ACC112 (cell line): ENCODE results near the gene RASSF6.

Experiments
- H2AFZ ChIP-seq: fragments of 200-600 bp; sonication (generic); one replicate; pipeline ENCODE4 v1.6.0; 2017; ENCODE audit warnings: antibody characterized with exemption, low read length; ENCODE audit not compliant: unreplicated experiment
- H3K27ac ChIP-seq: fragments of 200-600 bp; sonication (generic); 2 replicates; pipeline ENCODE4 v1.5.1; 2014; ENCODE audit warnings: low read depth, mild to moderate bottlenecking, antibody characterized with exemption, low read length, moderate library complexity
- H3K27me3 ChIP-seq: fragments of 200-600 bp; sonication (generic); 2 replicates; pipeline ENCODE4 v1.6.1; 2014; ENCODE audit warnings: mild to moderate bottlenecking, antibody characterized with exemption, low read length, moderate library complexity, mixed read lengths; ENCODE audit not compliant: insufficient read depth
- H3K36me3 ChIP-seq: fragments of 200-600 bp; sonication (generic); 2 replicates; pipeline ENCODE4 v1.6.1; 2016; ENCODE audit warnings: mild to moderate bottlenecking, antibody characterized with exemption, low read length, moderate library complexity, mixed read lengths; ENCODE audit not compliant: insufficient read depth
- H3K4me1 ChIP-seq: fragments of 200-600 bp; sonication (generic); one replicate; pipeline ENCODE4 v1.6.1; 2016; ENCODE audit warnings: low read length, mixed read lengths; ENCODE audit not compliant: insufficient read depth, unreplicated experiment, control insufficient read depth
- H3K4me3 ChIP-seq: fragments of 200-600 bp; sonication (generic); 2 replicates; pipeline ENCODE4 v1.5.1; 2014; ENCODE audit warnings: mild to moderate bottlenecking, low read depth, low read length
- H3K79me2 ChIP-seq: fragments of 200-600 bp; sonication (generic); one replicate; pipeline ENCODE4 v1.6.0; 2016; ENCODE audit warnings: low read length; ENCODE audit not compliant: control insufficient read depth, unreplicated experiment, insufficient read depth

Gene RASSF6

DNA sequence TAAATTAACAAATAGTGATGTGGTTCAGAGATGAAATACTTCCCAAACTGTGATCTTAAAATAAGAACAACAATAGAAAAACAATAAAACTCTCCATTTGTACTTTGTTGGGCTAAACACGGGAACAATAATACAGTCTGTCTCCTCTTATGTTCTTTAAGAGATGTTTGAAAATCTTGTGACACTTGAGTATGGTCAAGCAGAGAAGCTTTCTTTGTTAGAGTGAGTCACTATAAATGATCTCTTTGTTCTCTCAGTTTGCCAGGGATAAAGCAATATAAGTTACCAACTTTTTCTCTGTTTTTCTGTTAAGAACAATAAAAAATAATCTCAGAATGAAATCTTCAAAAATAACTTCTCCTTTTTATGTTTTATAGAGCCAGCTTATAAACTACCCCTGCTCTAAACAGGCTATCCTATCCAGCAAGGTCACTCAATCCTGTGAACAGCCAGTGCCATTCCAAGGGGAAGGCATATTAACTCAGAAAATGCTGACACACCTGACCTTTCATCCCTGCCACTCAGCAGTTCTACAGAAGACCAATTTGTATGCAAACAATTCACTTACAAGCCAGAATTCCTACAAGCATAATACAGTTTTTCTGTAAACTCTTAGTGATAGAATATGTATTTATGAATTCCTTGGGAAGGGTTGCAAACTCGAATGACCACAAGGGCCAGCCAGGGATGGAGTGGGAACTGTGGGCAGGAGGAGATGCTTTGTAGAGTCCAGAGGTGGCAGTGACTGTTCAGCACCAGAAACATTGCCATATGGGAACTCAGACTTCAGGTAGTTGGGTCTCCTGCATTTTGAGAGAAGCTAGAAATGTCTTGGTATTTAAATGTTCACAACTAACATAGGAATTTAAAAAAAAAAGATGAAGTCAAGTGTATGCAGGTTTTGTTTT lies 86.5 kb downstream of the RASSF6 start:
- Histone ChIP-seq H2AFZ (no peak overlapping the region), H3K27ac (no peak overlapping the region), H3K79me2 (no peaks in the 10 kb centered on the region), H3K4me3 (no peak overlapping the region), H3K27me3 (no peaks in the 10 kb centered on the region), H3K4me1 (peaks cover 4% of the 10 kb centered on the region), H3K36me3 (no peaks in the 10 kb centered on the region)

DNA sequence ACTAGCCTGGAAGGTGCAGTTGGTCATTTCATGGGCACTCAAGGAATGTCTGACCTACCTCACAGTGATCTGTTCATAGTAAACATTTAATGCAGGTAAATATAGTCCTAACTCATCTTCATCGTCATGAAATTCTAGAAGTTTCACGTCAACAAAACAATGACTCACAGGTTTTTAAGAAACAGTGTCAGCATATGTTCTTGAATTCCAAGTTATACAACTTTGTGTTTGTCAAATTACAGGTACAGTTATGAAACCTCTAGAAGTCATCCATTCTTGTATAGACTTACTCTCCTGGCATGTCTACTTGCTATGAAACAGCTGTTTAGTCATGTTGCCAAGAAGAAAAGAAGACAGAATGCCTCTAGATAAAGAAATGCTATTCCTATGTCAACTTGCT lies 92.1 kb downstream of the RASSF6 start:
- Histone ChIP-seq H3K79me2 (no peaks in the 10 kb centered on the region), H3K36me3 (no peaks in the 10 kb centered on the region), H3K4me1 (no peaks in the 10 kb centered on the region), H3K27ac (no peak overlapping the region), H3K27me3 (no peaks in the 10 kb centered on the region), H3K4me3 (no peak overlapping the region), H2AFZ (no peak overlapping the region)

DNA sequence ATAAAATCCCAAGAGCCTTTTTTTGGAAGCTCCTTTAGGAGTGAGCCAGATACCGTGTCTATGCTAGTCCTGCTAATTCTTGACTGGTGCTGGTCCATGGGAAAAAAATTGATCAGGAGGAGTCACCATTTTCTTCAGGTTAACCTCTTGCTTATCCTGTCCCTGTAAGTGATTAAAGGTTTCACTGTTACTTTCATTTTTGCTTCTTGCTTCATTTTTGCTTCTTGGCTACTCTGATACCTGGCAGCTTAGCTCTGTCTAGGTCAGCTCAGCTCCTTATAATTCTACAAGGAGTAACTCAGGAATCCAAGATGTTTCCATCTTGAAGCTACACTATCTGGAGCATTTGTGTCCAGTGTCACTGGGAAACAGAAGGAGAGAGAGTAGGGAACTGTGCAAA lies 93.0 kb downstream of the RASSF6 start:
- Histone ChIP-seq H3K27ac (no peak overlapping the region), H3K27me3 (no peaks in the 10 kb centered on the region), H3K79me2 (no peaks in the 10 kb centered on the region), H3K4me1 (no peaks in the 10 kb centered on the region), H2AFZ (peak overlapping the region; percentile 5), H3K36me3 (no peaks in the 10 kb centered on the region), H3K4me3 (peak overlapping the region; percentile 13; the same call in 1 of the 2 replicates)

DNA sequence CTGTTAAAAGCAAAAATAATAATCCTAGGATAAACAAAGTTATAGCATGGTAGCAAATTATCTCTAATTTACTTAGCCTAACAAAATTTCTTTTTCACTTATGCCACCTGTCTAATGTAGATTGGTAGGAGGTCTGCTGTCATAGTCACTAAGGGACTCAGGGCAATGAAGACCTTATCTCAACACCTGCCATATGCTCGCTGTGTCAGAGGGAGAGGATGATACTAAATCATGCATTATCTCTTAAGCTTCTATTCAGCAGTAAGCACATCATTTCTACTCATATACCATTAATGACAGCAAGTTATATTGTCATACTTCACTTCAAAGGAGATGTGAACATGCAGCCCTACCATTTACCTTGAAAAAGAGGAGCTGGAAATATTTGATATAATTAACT lies 94.6 kb downstream of the RASSF6 start:
- no peak overlapping the region for H3K4me3 ChIP-seq
- no peaks in the 10 kb centered on the region for H3K79me2 ChIP-seq
- H3K27me3 ChIP-seq, result no peaks in the 10 kb centered on the region
- H3K36me3 ChIP-seq, result no peaks in the 10 kb centered on the region
- H3K27ac ChIP-seq, result no peak overlapping the region
- H2AFZ ChIP-seq, result no peak overlapping the region
- peaks cover 14% of the 10 kb centered on the region for H3K4me1 ChIP-seq

DNA sequence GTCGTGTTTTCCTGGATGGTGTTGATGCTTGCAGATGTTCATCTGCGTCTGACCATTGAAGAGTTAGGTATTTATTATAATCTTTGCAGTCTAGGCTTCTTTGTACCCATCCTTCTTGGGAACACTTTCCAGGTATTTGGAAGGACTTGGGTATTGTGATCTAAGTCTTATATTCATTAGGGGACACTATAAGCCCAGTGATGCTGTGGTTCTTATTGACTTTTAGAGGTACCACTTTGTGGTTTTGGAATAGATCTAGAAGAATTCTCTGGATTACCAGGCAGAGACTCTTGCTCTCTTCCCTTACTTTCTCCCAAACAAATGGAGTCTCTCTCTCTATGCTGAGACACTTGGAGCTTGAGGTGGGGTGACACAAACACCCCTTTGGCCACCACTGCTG lies 97.1 kb downstream of the RASSF6 start:
- peaks cover 8% of the 10 kb centered on the region; the same call in 1 of the 2 replicates for H3K27me3 ChIP-seq
- no peak overlapping the region for H3K27ac ChIP-seq
- no peaks in the 10 kb centered on the region for H3K79me2 ChIP-seq
- no peaks in the 10 kb centered on the region for H3K36me3 ChIP-seq
- H3K4me3 ChIP-seq, result no peak overlapping the region
- no peak overlapping the region for H2AFZ ChIP-seq
- peaks cover 16% of the 10 kb centered on the region for H3K4me1 ChIP-seq
